IMR-90 (cell line): Measurements from ENCODE around the gene KLK12. TPM values are rescaled to one million over a fixed set of nuclear protein-coding genes. Genes with fewer than 3 reads are reported as not detected.

Source experiments
- ATAC-seq: fragments of 200-7000 bp; cut with Tn5 transposase; 2 replicates; pipeline ENCODE4 v1.9.1; 2020; ENCODE audit warnings: low read depth, mild to moderate bottlenecking, moderate library complexity
- BruUV-seq: library from RNA; stranded (reverse); fragments of 400-500 nt; replicated peaks from 2 replicates; lab custom pipeline; 2021; lab: Mats Ljungman, UMichigan
- CTCF ChIA-PET: fragments of 300-600 bp; formaldehyde crosslinking; extraction: SDS; loops from one replicate; lab custom pipeline; 2021; ENCODE audit warnings: antibody characterized with exemption; lab: Yijun Ruan, JAX
- POLR2A ChIA-PET: fragments of 300-600 bp; sonication (Branson Sonifier 250); formaldehyde crosslinking; loops from one replicate; lab custom pipeline; 2022; ENCODE audit warnings: antibody characterized with exemption; ENCODE audit not compliant: unreplicated experiment; lab: Charles Lee
- DNase-seq: peaks from one replicate; pipeline ENCODE4 v3.0.0; 2013
- H2AFZ ChIP-seq: replicated peaks from 2 replicates; pipeline ENCODE3; 2013; ENCODE audit warnings: low read length, mild to moderate bottlenecking; ENCODE audit not compliant: poor library complexity
- H2AK5ac ChIP-seq: 2 replicates; pipeline ENCODE4 v1.6.1; 2013; ENCODE audit warnings: low read depth, low read length, inconsistent platforms
- H2AK9ac ChIP-seq: replicated peaks from 2 replicates; pipeline ENCODE3; 2013; ENCODE audit warnings: mild to moderate bottlenecking, low read depth, low read length, moderate library complexity; ENCODE audit not compliant: poor library complexity
- H2BK120ac ChIP-seq: 2 replicates; pipeline ENCODE4 v1.6.1; 2013; ENCODE audit warnings: low read depth, low read length, inconsistent platforms
- H2BK15ac ChIP-seq: 3 replicates; pipeline ENCODE4 v1.6.1; 2013; ENCODE audit warnings: low read depth, low read length, inconsistent platforms
- H2BK20ac ChIP-seq: 2 replicates; pipeline ENCODE4 v1.6.1; 2013; ENCODE audit warnings: low read depth, mild to moderate bottlenecking, inconsistent platforms, low read length, moderate library complexity
- H2BK5ac ChIP-seq: 2 replicates; pipeline ENCODE4 v1.6.1; 2013; ENCODE audit warnings: mild to moderate bottlenecking, low read depth, low read length, inconsistent platforms; ENCODE audit not compliant: poor library complexity, severe bottlenecking
- H3K14ac ChIP-seq: replicated peaks from 2 replicates; pipeline ENCODE4 v1.6.1; 2013; ENCODE audit warnings: low read depth, low read length, inconsistent platforms
- H3K18ac ChIP-seq: 2 replicates; pipeline ENCODE4 v1.6.1; 2013; ENCODE audit warnings: low read depth, low read length, control low read depth
- H3K23ac ChIP-seq: 2 replicates; pipeline ENCODE4 v1.6.1; 2013; ENCODE audit warnings: low read depth, low read length, inconsistent platforms
- H3K27ac ChIP-seq: 2 replicates; pipeline ENCODE4 v1.5.1; 2013; ENCODE audit warnings: mild to moderate bottlenecking, control low read depth, low read length; ENCODE audit not compliant: insufficient read depth
- H3K27me3 ChIP-seq: 2 replicates; pipeline ENCODE4 v1.6.1; 2013; ENCODE audit warnings: low read length; ENCODE audit not compliant: control insufficient read depth, insufficient read depth
- H3K36me3 ChIP-seq: 2 replicates; pipeline ENCODE4 v1.6.1; 2013; ENCODE audit warnings: low read length, mixed read lengths; ENCODE audit not compliant: control insufficient read depth, insufficient read depth
- H3K4ac ChIP-seq: 2 replicates; pipeline ENCODE4 v1.6.1; 2013; ENCODE audit warnings: low read depth, low read length, inconsistent platforms
- H3K4me1 ChIP-seq: 2 replicates; pipeline ENCODE4 v1.6.1; 2013; ENCODE audit warnings: low read length, mixed read lengths; ENCODE audit not compliant: control insufficient read depth, insufficient read depth
- H3K4me2 ChIP-seq: 2 replicates; pipeline ENCODE4 v1.6.1; 2013; ENCODE audit warnings: low read depth, mild to moderate bottlenecking, control low read depth, low read length, moderate library complexity
- H3K4me3 ChIP-seq: 2 replicates; pipeline ENCODE4 v1.5.1; 2013; ENCODE audit warnings: low read depth, mild to moderate bottlenecking, control low read depth, low read length, moderate library complexity; ENCODE audit not compliant: insufficient read depth
- H3K56ac ChIP-seq: 2 replicates; pipeline ENCODE4 v1.6.1; 2013; ENCODE audit warnings: low read length, inconsistent platforms; ENCODE audit not compliant: insufficient read depth; ENCODE audit errors: extremely low read depth
- H3K79me1 ChIP-seq, 2 experiments: 2 replicates each; pipeline ENCODE4 v1.6.1; 2013; ENCODE audit warnings: low read length in 2 of 2, inconsistent platforms in 1 of 2, low read depth in 1 of 2
- H3K9ac ChIP-seq: 2 replicates; pipeline ENCODE4 v1.6.1; 2013; ENCODE audit warnings: low read depth, low read length, control low read depth
- H3K9me1 ChIP-seq: 2 replicates; pipeline ENCODE4 v1.6.1; 2013; ENCODE audit warnings: low read length, inconsistent platforms; ENCODE audit not compliant: insufficient read depth
- H3K9me3 ChIP-seq: 2 replicates; pipeline ENCODE4 v1.6.1; 2013; ENCODE audit warnings: low read length; ENCODE audit not compliant: control insufficient read depth, insufficient read depth
- H4K20me1 ChIP-seq: 2 replicates; pipeline ENCODE4 v1.6.1; 2013; ENCODE audit warnings: low read length, inconsistent platforms; ENCODE audit not compliant: insufficient read depth
- H4K5ac ChIP-seq: 2 replicates; pipeline ENCODE4 v1.6.1; 2013; ENCODE audit warnings: mild to moderate bottlenecking, low read depth, low read length, control low read depth
- H4K8ac ChIP-seq, 2 experiments: 2 replicates each; pipeline ENCODE4 v1.6.1; 2013; ENCODE audit warnings: low read depth in 2 of 2, low read length in 2 of 2, control low read depth in 1 of 2, inconsistent platforms in 1 of 2
- H4K91ac ChIP-seq: 2 replicates; pipeline ENCODE4 v1.6.1; 2013; ENCODE audit warnings: low read depth, low read length, inconsistent platforms; ENCODE audit not compliant: insufficient read depth
- BHLHE40 ChIP-seq: fragments of 150-350 bp; IDR thresholded peaks from 2 replicates; pipeline ENCODE4 v1.6.1; 2016; ENCODE audit warnings: mild to moderate bottlenecking, low read depth, low read length
- CEBPB ChIP-seq: IDR thresholded peaks from 2 replicates; pipeline ENCODE4 v1.6.1; 2012; ENCODE audit warnings: low read depth, low read length, improper control_type of control experiment
- MAZ ChIP-seq: IDR thresholded peaks from 2 replicates; pipeline ENCODE4 v1.6.1; 2012; ENCODE audit warnings: low read depth, mild to moderate bottlenecking, low read length, improper control_type of control experiment, moderate library complexity, borderline replicate concordance
- MXI1 ChIP-seq: IDR thresholded peaks from 2 replicates; pipeline ENCODE4 v1.6.1; 2012; ENCODE audit warnings: low read depth, mild to moderate bottlenecking, low read length, moderate library complexity, borderline replicate concordance
- NFE2L2 ChIP-seq: fragments of 150-350 bp; IDR thresholded peaks from 2 replicates; pipeline ENCODE4 v1.6.1; 2016; ENCODE audit warnings: low read depth, mild to moderate bottlenecking, low read length
- POLR2A ChIP-seq: IDR thresholded peaks from 2 replicates; pipeline ENCODE4 v1.6.1; 2012; ENCODE audit warnings: mild to moderate bottlenecking, low read depth, low read length
- RFX5 ChIP-seq: IDR thresholded peaks from 2 replicates; pipeline ENCODE4 v1.8.0; 2012; ENCODE audit warnings: low read depth, mild to moderate bottlenecking, low read length, moderate library complexity
- WGBS, 2 experiments: methylation state at CpG; one replicate each; pipeline versions ENCODE4 v1.1.5 to v1.1.7; 2013; ENCODE audit warnings: missing lambda C conversion rate in 2 of 2; ENCODE audit not compliant: insufficient read length in 1 of 2; ENCODE audit errors: extremely low coverage in 2 of 2; 5-methylcytosine and 5-hydroxymethylcytosine counted together
- dilution Hi-C: fragments of 300-500 bp; cut with HindIII; formaldehyde crosslinking; loops from one replicate; pipeline ENCODE4 v1.14.3; 2018; ENCODE audit warnings: low sequenced_read_pairs; ENCODE audit not compliant: unreplicated experiment
- in situ Hi-C: fragments of 300-500 bp; cut with MboI; formaldehyde crosslinking; loops from 3 replicates; pipeline ENCODE4 v1.14.3; 2019; ENCODE audit warnings: low sequenced_read_pairs, inconsistent platforms, mixed read lengths
- intact Hi-C: fragments of 100-400 bp; cut with micrococcal nuclease; formaldehyde crosslinking; loops from 2 replicates; pipeline ENCODE4 v1.10.0; 2022
- polyA plus RNA-seq, 3 experiments: library from polyadenylated mRNA; depleted of rRNA; stranded (reverse); fragments of >200 nt; gene quantifications; 2 replicates each; pipeline ENCODE4 v1.2.3, GENCODE V29; 2012; ENCODE audit warnings: low replicate concordance in 1 of 3
- total RNA-seq: library from RNA; depleted of rRNA; stranded (reverse); fragments of >200 nt; gene quantifications from 2 replicates; pipeline ENCODE4 v1.2.3, GENCODE V29; 2012
- TF ChIP-seq, protein P1 (sequence below): fragments of 150-350 bp; IDR thresholded peaks from 2 replicates; pipeline ENCODE4 v1.6.1; 2017; ENCODE audit warnings: mild to moderate bottlenecking, antibody characterized with exemption, low read length, low read depth

Gene KLK12
- total and polyA plus RNA-seq, 2 of the 4 experiments (the other 2 are of a cell fraction) = not detected

DNA sequence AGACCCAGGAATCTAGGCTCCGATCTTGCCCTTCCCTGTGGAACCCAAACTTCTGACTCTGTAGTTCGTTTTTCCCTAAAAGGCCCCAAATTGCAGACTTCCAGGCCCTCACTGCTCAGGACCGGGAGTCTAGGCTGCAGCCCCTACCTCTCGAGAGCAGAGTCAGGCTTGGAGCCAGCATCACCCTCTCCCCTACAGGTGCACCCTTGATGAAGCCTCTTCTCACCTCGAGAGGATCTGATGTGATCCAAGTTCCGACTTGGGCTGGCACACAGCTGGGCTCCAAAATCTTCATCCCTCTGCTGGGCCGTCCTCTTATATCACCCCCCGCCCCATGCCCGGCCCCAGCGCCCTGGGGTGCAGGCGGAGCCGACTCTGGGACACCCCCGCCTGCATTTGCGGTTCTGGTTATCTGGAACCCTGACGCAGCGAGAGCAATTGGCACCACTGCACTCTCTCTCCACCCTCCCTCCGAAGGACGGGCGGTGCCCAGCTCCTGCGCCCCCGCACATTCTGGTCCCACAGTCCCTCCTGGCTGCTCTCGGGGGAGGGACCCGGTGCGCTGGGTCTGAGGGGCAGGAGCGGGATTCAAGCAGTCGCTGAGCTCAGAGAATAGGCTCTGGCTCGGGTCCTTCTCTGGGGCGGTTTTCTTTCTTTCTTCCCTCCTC is 51.0 kb downstream of the KLK12 start, which contains the start of gene KLK7:
TSS of gene KLK7 (minus strand) at position 293 of the 668 bp plus-strand sequence. CDS start 1,518 bp downstream, outside the sequence.
- Histone ChIP-seq H4K91ac (no peak within 1 kb of the TSS), H3K4ac (no peak within 1 kb of the TSS), H3K4me2 (no peak within 1 kb of the TSS), H2AK9ac (no peak within 1 kb of the TSS), H2AK5ac (no peak within 1 kb of the TSS), H3K23ac (no peak within 1 kb of the TSS), H3K27me3 (no peaks in the 10 kb centered on the region), H4K8ac (no peak within 1 kb of the TSS), H2BK120ac (no peak within 1 kb of the TSS), H3K4me1 (no peaks in the 10 kb centered on the region), H3K79me1 (no peaks in the 10 kb centered on the region), H4K5ac (no peak within 1 kb of the TSS), H3K4me3 (no peak within 1 kb of the TSS), H4K20me1 (no peaks in the 10 kb centered on the region), H2BK20ac (no peak within 1 kb of the TSS), H3K27ac (no peak within 1 kb of the TSS), H3K18ac (no peak within 1 kb of the TSS), H3K56ac (no peak within 1 kb of the TSS), H3K9me1 (no peaks in the 10 kb centered on the region), H2BK5ac (no peak within 1 kb of the TSS), H3K14ac (no peak within 1 kb of the TSS), H3K9ac (no peak within 1 kb of the TSS), H3K9me3 (no peaks in the 10 kb centered on the region), H3K36me3 (no peaks in the 10 kb centered on the region), H2BK15ac (no peak within 1 kb of the TSS), H2AFZ (no peak within 1 kb of the TSS)
- 14% methylated on average over 8 of the region's 28 CpGs; no CpG with 5 or more reads in 1 of the 2 experiments for WGBS, 2 experiments
- CTCF ChIA-PET = no interaction called here
- no TSS peak for BruUV-seq
- POLR2A ChIA-PET = interaction anchor here (0.5 kb wide), 1 partner anchor 37 kb away, joined by 5 read pairs; no protein-coding TSS in a partner anchor
- in situ Hi-C loops (no loop called here), dilution Hi-C loops (no loop called here), intact Hi-C loops (no loop called here)
- no peak for ATAC-seq
- TF ChIP-seq, protein P1, sequence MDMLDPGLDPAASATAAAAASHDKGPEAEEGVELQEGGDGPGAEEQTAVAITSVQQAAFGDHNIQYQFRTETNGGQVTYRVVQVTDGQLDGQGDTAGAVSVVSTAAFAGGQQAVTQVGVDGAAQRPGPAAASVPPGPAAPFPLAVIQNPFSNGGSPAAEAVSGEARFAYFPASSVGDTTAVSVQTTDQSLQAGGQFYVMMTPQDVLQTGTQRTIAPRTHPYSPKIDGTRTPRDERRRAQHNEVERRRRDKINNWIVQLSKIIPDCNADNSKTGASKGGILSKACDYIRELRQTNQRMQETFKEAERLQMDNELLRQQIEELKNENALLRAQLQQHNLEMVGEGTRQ = no peak
- TF ChIP-seq POLR2A (no peak), MAZ (no peak), CEBPB (no peak), RFX5 (no peak), BHLHE40 (no peak), NFE2L2 (no peak), MXI1 (no peak)
- no peak for DNase-seq
